GM12864 (cell line): ENCODE measurements around the gene DGCR8.
"Not testable (repeated sequence)": the region's sequence is repeated elsewhere in the genome, so short reads cannot be mapped to it uniquely, and the experiment has no call there.

Source experiments
- DNase-seq: peaks from one replicate; pipeline ENCODE4 v3.0.0-alpha.2; 2011; ENCODE audit warnings: low read depth
- H3K4me3 ChIP-seq: 2 replicates; pipeline ENCODE4 v1.5.1; 2011; ENCODE audit warnings: mild to moderate bottlenecking, low read depth, low read length, control low read depth
- CTCF ChIP-seq: IDR thresholded peaks from 2 replicates; pipeline ENCODE4 v1.5.1; 2011; ENCODE audit warnings: low read depth, mild to moderate bottlenecking, moderate library complexity, low read length, control low read depth, inconsistent platforms; ENCODE audit errors: missing control alignments

Gene DGCR8

GRCh38 chr22:20159076-20159475 is 79.0 kb downstream of the DGCR8 start:
- H3K4me3 ChIP-seq, result no peak overlapping the region
- no peak for TF ChIP-seq CTCF
- DNase-seq, result no peak

GRCh38 chr22:20159531-20159930 is 79.5 kb downstream of the DGCR8 start:
- H3K4me3 ChIP-seq, DNase-seq: not testable (repeated sequence)

- H3K4me3 ChIP-seq, result no peak overlapping the region
- DNase-seq, result no peak
- TF ChIP-seq CTCF, result no peak
Observed at GRCh38 chr22:20160041-20160440, 80.0 kb downstream of the DGCR8 start.
